ENCODE results near the gene TGFB1I1.

Gene TGFB1I1

DNA sequence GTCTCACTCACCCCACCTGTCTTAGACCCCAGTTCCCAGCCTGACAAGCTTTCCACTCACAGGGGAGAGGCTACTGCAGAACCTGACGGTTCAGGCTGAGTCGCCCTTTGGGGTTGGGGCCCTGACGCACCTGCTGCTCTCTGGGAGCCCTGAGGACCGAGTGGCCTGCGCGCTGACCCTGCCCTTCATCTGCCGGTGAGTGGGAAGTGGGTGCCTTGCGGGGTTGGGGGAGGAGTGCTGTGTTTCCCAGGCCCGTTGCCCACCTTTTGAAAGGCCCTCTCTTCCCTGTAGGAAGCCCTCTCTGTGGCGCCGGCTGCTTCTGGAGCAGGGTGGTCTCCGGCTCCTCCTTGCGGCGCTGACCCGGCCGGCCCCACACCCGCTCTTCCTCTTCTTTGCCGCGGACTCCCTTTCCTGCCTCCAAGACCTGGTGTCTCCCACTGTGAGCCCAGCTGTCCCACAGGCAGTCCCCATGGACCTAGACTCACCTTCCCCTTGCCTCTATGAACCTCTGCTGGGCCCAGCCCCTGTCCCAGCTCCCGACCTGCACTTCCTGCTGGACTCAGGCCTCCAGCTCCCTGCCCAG, 6.1 kb upstream of the TGFB1I1 start:
- no peak for DNase-seq (ENCODE audit: insufficient read length, low spot score)
- no peak for FAIRE-seq
- TF ChIP-seq, protein P1, sequence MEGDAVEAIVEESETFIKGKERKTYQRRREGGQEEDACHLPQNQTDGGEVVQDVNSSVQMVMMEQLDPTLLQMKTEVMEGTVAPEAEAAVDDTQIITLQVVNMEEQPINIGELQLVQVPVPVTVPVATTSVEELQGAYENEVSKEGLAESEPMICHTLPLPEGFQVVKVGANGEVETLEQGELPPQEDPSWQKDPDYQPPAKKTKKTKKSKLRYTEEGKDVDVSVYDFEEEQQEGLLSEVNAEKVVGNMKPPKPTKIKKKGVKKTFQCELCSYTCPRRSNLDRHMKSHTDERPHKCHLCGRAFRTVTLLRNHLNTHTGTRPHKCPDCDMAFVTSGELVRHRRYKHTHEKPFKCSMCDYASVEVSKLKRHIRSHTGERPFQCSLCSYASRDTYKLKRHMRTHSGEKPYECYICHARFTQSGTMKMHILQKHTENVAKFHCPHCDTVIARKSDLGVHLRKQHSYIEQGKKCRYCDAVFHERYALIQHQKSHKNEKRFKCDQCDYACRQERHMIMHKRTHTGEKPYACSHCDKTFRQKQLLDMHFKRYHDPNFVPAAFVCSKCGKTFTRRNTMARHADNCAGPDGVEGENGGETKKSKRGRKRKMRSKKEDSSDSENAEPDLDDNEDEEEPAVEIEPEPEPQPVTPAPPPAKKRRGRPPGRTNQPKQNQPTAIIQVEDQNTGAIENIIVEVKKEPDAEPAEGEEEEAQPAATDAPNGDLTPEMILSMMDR (IDR thresholded peaks at IDR 0.05; ENCODE audit: insufficient read depth, missing control alignments), result no peak

DNA sequence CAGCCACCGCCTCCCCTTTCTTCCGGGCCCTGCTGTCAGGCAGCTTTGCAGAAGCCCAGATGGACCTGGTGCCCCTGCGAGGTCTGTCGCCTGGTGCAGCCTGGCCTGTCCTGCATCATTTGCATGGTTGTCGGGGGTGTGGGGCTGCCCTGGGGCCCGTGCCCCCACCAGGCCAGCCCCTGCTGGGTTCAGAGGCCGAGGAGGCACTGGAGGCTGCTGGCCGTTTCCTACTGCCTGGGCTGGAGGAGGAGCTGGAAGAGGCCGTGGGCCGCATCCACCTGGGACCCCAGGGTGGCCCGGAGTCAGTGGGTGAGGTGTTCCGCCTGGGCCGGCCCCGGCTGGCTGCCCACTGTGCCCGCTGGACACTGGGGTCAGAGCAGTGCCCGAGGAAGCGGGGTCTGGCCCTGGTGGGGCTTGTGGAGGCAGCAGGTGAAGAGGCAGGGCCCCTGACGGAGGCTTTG, 5.5 kb upstream of the TGFB1I1 start:
- DNase-seq (ENCODE audit: insufficient read length, low spot score), result no peak
- no peak for FAIRE-seq
- TF ChIP-seq, protein P1 (IDR thresholded peaks at IDR 0.05; ENCODE audit: insufficient read depth, missing control alignments), result no peak

DNA sequence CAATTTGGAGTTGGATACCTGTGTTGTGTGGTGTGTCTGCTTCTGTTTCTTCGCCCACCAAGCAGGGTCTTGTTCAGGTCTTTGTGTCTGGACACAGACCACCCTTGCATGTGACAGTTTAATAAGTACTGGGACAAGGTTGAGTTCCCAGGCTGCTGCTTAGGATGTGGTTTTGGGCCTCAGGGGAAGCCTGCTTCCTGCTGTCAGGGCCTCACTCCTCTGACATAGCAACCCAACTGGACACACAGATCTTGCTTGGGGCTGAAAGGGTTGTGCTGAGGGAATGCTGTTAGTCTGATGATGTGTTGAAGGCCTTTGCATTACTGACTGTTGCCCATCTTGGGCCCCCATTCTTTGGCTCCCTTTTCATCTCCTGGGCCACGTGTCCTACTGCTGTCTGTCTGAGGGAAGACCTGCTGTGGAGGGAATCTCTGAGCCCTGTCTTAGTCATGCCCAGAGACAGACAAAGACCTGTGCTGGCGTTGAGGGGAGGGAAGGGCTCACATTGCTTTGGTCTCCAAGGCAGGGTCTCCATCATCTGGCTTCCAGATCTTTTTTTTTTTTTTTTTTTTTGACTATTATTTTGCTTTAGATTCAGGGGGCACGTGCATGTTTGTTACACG, 4.7 kb upstream of the TGFB1I1 start:
- DNase-seq (ENCODE audit: insufficient read length, low spot score) (no peak), FAIRE-seq (no peak)
- TF ChIP-seq, protein P1 (IDR thresholded peaks at IDR 0.05; ENCODE audit: insufficient read depth, missing control alignments), result no peak

DNA sequence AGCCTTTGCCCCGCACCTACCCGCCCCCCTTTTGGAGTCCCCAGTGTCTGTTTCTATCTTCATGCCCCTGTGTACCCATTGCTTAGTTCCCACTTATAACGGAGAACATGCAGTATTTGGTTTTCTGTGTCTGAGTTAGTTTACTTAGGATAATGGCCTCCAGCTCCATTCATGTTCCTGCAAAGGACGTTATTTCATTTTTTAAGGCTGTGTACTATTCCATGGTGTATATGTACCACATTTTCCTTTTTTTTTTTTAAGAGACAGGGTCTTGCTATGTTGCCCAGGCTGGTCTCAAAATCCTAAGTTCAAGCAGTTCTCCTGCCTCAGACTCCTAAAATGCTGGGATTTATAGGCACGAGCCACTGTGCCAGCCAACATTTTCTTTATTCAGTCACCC, 4.1 kb upstream of the TGFB1I1 start:
- TF ChIP-seq, protein P1 (IDR thresholded peaks at IDR 0.05; ENCODE audit: insufficient read depth, missing control alignments), result no peak
- no peak for DNase-seq (ENCODE audit: insufficient read length, low spot score)
- no peak for FAIRE-seq

DNA sequence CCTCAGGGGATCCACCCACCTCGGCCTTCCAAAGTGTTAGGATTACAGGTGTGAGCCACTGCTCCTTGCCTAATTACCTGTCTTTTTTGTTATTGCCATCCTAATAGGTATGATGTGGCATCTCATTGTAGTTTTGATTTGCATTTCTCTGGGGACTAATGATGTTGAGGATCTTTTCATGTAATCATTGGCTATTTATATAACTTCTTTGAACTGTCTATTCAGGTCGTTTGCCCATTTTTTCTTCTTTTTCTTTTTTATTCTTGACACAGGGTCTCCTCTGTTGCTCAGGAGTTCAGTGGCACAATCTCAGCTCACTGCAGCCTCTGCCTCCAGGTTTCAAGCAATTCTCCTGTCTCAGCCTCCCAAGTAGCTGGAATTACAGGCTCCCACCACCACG, 1.3 kb upstream of the TGFB1I1 start:
- DNase-seq (ENCODE audit: insufficient read length, low spot score) (no peak), FAIRE-seq (no peak)
- TF ChIP-seq, protein P1 (IDR thresholded peaks at IDR 0.05; ENCODE audit: insufficient read depth, missing control alignments), result no peak

DNA sequence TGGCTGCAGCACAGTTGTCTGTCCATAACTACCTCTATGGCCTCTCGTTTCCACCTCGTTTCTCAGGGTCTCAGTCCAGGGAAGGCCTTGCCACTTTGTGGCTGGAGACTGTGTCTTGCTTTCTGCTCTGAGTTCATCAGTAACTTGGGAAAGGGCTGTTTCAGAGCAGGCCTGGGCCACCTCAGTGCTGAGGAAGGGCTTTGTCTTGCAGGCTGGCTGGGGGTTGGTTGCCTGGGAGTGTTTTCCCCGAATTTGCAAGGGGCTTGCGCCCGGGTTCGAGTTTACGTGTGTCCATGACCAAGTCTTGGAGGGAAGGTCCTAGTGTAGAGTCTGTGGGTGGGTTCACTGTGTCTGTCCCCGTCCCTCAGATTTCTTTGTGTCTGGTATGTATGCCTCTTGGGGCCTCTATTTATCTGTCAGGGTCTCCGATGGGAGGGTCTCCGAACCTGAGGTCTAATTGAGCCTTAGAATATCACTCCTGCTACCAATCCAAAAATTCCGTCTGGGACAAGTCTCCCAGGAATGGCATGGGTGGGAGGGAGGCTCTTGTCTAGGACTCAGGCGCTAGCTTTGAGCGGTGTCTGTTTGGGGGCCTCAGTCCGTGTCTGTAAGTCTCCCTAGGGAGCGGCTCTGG, 594 bp upstream of the TGFB1I1 start:
- DNase-seq (ENCODE audit: insufficient read length, low spot score), result no peak
- FAIRE-seq, result no peak
- TF ChIP-seq, protein P1 (IDR thresholded peaks at IDR 0.05; ENCODE audit: insufficient read depth, missing control alignments), result no peak

DNA sequence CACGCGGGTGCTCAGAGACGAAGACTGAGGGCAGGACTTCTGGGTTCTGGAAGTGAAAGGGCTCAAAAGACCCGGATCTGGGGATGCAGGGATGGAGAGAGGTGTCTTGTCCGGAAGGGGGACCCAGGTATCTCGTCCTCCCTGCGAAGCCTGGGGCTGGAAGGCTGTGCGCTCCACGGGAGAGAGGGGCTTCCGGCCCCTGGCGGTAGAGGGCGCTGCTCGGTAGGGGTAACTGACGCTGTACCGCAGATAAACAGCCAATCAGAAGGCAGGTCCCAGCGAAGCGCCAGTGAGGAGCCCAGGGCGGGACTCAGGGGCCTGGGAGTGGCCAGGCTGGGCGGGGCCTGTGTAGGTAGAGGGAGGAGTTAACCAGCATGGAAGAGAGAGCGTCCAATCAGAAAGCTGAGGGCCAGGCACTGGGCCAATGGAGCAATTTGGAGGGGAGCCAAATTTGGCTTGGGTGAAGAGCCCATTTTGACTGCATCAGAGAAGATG, 804 bp downstream of the TGFB1I1 start:
- DNase-seq (ENCODE audit: insufficient read length, low spot score) (peak; percentile 60), FAIRE-seq (no peak)
- TF ChIP-seq, protein P1 (IDR thresholded peaks at IDR 0.05; ENCODE audit: insufficient read depth, missing control alignments), result no peak
